PC-3 (cell line): ENCODE measurements around the gene MAP3K5. TPM values are rescaled to one million over a fixed set of nuclear protein-coding genes. Genes with fewer than 3 reads are reported as not detected.

Experiments
- ATAC-seq: fragments of 200-7000 bp; cut with Tn5 transposase; 2 replicates; pipeline ENCODE4 v1.9.1; 2020; ENCODE audit warnings: mild to moderate bottlenecking, moderate library complexity
- BruUV-seq: library from RNA; stranded (reverse); fragments of 400-500 nt; replicated peaks from 2 replicates; lab custom pipeline; 2021; lab: Mats Ljungman, UMichigan
- CTCF ChIA-PET: fragments of 300-600 bp; sonication (Branson Sonifier 250); formaldehyde crosslinking; loops from one replicate; lab custom pipeline; 2022; ENCODE audit warnings: antibody characterized with exemption; lab: Charles Lee
- POLR2A ChIA-PET: fragments of 300-600 bp; sonication (Branson Sonifier 250); formaldehyde crosslinking; loops from one replicate; lab custom pipeline; 2022; ENCODE audit warnings: antibody characterized with exemption; ENCODE audit not compliant: unreplicated experiment; lab: Charles Lee
- DNase-seq: peaks from one replicate; pipeline ENCODE4 v3.0.0-alpha.2; 2015
- H2AFZ ChIP-seq: fragments of 300-600 bp; sonication (generic); 2 replicates; pipeline ENCODE4 v1.6.0; 2016; ENCODE audit warnings: antibody characterized with exemption, low read length
- H3F3A ChIP-seq: fragments of 300-600 bp; sonication (generic); one replicate; pipeline ENCODE4 v1.6.0; 2017; ENCODE audit warnings: antibody characterized with exemption, low read length, control low read depth, mild to moderate bottlenecking; ENCODE audit not compliant: unreplicated experiment
- H3K27ac ChIP-seq: fragments of 300-600 bp; sonication (generic); 2 replicates; pipeline ENCODE4 v1.5.1; 2016; ENCODE audit warnings: mild to moderate bottlenecking, low read length
- H3K27me3 ChIP-seq: fragments of 300-600 bp; sonication (generic); 2 replicates; pipeline ENCODE4 v1.6.1; 2016; ENCODE audit warnings: low read length, mixed read lengths
- H3K36me3 ChIP-seq: fragments of 300-600 bp; sonication (generic); 2 replicates; pipeline ENCODE4 v1.6.1; 2016; ENCODE audit warnings: low read depth, mixed run types, low read length, mixed read lengths
- H3K4me1 ChIP-seq: fragments of 300-600 bp; sonication (generic); 2 replicates; pipeline ENCODE4 v1.5.1; 2016; ENCODE audit warnings: low read length; ENCODE audit not compliant: insufficient read depth
- H3K4me2 ChIP-seq: fragments of 300-600 bp; sonication (generic); 2 replicates; pipeline ENCODE4 v1.6.0; 2016; ENCODE audit warnings: low read length
- H3K4me3 ChIP-seq: fragments of 300-600 bp; sonication (generic); 2 replicates; pipeline ENCODE4 v1.5.1; 2016; ENCODE audit warnings: mild to moderate bottlenecking, low read length, mixed read lengths
- H3K79me2 ChIP-seq: fragments of 300-600 bp; sonication (generic); 2 replicates; pipeline ENCODE4 v1.6.1; 2017; ENCODE audit warnings: low read length, mixed read lengths
- H3K9ac ChIP-seq: fragments of 300-600 bp; sonication (generic); 2 replicates; pipeline ENCODE4 v1.6.0; 2016; ENCODE audit warnings: mild to moderate bottlenecking, low read length
- H3K9me2 ChIP-seq: fragments of 300-600 bp; sonication (generic); replicated peaks from 2 replicates; pipeline ENCODE4 v1.6.1; 2016; ENCODE audit warnings: mixed run types, low read length, mixed read lengths
- H3K9me3 ChIP-seq: fragments of 300-600 bp; sonication (generic); 2 replicates; pipeline ENCODE4 v1.6.1; 2016; ENCODE audit warnings: low read length, mixed read lengths
- H4K20me1 ChIP-seq: fragments of 300-600 bp; sonication (generic); 2 replicates; pipeline ENCODE4 v1.6.1; 2016; ENCODE audit warnings: low read length, mixed read lengths
- EZH2 ChIP-seq: fragments of 300-600 bp; sonication (generic); IDR thresholded peaks from one replicate; pipeline ENCODE4 v1.6.1; 2017; ENCODE audit warnings: antibody characterized with exemption, mild to moderate bottlenecking, low read length; ENCODE audit not compliant: unreplicated experiment
- EZH2phosphoT487 ChIP-seq: fragments of 300-600 bp; sonication (generic); IDR thresholded peaks from 2 replicates; pipeline ENCODE4 v1.6.1; 2018; ENCODE audit warnings: mild to moderate bottlenecking, antibody characterized with exemption, low read length, borderline replicate concordance
- intact Hi-C: fragments of 100-400 bp; cut with micrococcal nuclease; formaldehyde crosslinking; loops from 2 replicates; pipeline ENCODE4 v1.9.0; 2023
- total RNA-seq: library from RNA; depleted of rRNA; stranded (reverse); fragments of >200 nt; gene quantifications from 2 replicates; pipeline ENCODE4 v1.2.3, GENCODE V29; 2014
- TF ChIP-seq, protein P1 (sequence below): fragments of 300-600 bp; sonication (generic); conservative IDR thresholded peaks from 2 replicates; pipeline ENCODE4 v1.5.1; 2017; ENCODE audit warnings: antibody characterized with exemption, low read depth, mild to moderate bottlenecking, low read length

MAP3K5 gene
- total RNA-seq, 1 experiment from 2014 or later: 4.3 TPM

DNA sequence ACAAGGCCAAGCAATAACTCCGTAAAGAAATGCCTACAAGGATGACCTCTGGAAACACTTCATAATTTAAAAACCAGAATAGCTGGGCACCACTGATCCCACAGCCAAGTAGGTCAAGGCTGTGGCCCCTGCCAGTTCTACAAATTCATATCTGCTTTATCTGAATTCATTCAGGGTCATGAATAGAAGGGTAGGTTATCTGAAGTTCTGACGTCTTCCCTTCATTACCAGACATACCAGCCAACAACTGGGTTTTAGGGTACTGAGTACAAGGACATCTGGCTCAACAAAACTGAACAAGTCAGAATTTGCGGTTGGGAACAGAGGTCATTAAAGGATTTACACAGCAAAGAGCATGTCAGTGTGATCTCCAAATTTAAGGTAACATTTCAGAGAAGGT is 26.0 kb downstream of the MAP3K5 start:
- intact Hi-C loops: no loop called here
- Histone ChIP-seq H2AFZ (no peak overlapping the region), H3K4me1 (no peaks in the 10 kb centered on the region), H3K27ac (no peak overlapping the region), H3F3A (no peaks in the 10 kb centered on the region), H3K36me3 (no peaks in the 10 kb centered on the region), H3K4me2 (no peak overlapping the region), H3K4me3 (no peak overlapping the region), H3K9me2 (no peaks in the 10 kb centered on the region), H3K79me2 (no peaks in the 10 kb centered on the region), H3K9me3 (no peaks in the 10 kb centered on the region), H3K9ac (no peak overlapping the region), H4K20me1 (no peaks in the 10 kb centered on the region), H3K27me3 (no peaks in the 10 kb centered on the region)
- no peak for ATAC-seq
- CTCF ChIA-PET: no interaction called here
- TF ChIP-seq, protein P1, sequence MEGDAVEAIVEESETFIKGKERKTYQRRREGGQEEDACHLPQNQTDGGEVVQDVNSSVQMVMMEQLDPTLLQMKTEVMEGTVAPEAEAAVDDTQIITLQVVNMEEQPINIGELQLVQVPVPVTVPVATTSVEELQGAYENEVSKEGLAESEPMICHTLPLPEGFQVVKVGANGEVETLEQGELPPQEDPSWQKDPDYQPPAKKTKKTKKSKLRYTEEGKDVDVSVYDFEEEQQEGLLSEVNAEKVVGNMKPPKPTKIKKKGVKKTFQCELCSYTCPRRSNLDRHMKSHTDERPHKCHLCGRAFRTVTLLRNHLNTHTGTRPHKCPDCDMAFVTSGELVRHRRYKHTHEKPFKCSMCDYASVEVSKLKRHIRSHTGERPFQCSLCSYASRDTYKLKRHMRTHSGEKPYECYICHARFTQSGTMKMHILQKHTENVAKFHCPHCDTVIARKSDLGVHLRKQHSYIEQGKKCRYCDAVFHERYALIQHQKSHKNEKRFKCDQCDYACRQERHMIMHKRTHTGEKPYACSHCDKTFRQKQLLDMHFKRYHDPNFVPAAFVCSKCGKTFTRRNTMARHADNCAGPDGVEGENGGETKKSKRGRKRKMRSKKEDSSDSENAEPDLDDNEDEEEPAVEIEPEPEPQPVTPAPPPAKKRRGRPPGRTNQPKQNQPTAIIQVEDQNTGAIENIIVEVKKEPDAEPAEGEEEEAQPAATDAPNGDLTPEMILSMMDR: no peak
- TF ChIP-seq EZH2: no peak
- TF ChIP-seq EZH2phosphoT487: no peak
- DNase-seq: no peak
- POLR2A ChIA-PET: no interaction called here
- no TSS peak for BruUV-seq

DNA sequence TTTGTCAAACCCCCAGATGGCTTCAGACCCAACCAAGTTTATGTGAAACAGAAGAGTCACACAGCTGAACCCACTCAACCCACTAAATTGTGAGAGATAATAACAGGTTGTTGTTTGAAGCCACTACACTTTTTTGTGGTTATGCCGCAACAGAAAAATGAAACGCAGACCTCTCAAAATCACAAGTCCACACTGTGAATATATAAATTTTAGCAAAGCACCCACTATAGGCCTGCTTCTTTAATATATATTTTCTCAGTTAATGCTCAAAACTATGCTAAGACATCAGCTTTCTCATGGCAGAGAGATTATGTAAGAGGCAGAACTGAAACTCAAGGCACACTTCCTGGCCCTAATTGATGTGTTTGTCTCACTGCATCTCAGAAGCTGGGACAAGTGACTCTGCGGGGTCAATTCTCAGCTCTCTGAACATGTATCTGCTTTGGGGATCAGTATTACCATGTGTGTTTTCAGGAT is 27.7 kb downstream of the MAP3K5 start:
- ATAC-seq (no peak), DNase-seq (no peak)
- Histone ChIP-seq H3K4me3 (no peak overlapping the region), H3K4me1 (no peaks in the 10 kb centered on the region), H3K9me2 (no peaks in the 10 kb centered on the region), H3K27me3 (no peaks in the 10 kb centered on the region), H3K9me3 (no peaks in the 10 kb centered on the region), H3K27ac (no peak overlapping the region), H4K20me1 (no peaks in the 10 kb centered on the region), H3K4me2 (no peak overlapping the region), H3K36me3 (no peaks in the 10 kb centered on the region), H3F3A (no peaks in the 10 kb centered on the region), H3K9ac (no peak overlapping the region), H3K79me2 (no peaks in the 10 kb centered on the region), H2AFZ (no peak overlapping the region)
- POLR2A ChIA-PET: no interaction called here
- TF ChIP-seq, protein P1: no peak
- TF ChIP-seq EZH2 (no peak), EZH2phosphoT487 (no peak)
- BruUV-seq: no TSS peak
- CTCF ChIA-PET: no interaction called here
- intact Hi-C loops: no loop called here

DNA sequence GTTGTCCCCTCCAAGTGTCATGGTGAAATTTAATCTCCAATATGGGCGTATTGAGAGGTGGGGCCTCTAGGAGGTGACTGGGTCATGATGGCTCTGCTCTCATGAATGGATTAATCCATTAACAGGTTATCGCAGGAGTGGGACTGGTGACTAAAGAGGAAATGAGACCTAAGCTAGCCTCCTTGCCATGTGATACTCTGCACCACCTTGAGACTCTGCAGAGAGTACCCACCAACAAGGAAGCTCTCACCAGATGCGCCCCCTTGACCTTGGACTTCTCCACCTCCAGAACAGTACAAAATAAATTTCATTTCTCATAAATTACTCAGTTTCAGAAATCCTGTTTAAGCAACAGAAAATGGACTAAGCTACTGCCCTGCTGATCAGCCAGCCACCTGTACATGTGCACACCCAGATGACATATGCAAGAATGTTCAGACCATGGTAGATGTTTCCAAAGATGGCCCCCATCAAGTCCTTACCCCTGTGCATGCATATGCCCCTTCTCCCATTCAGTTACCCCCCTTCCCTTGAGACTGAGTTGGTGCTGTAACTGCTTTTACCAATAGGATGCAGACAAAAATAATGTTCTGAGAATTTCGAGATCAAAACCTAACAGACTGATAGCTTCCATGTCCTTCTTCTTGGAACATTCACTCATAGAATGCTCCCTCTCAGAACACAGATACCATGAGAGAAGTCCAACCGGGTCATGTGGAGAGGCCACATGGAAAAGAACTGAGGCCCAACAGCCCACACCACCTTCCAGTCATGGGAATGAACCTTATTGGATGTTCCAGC is 28.4 kb downstream of the MAP3K5 start:
- Histone ChIP-seq H4K20me1 (no peaks in the 10 kb centered on the region), H3K9me2 (no peaks in the 10 kb centered on the region), H3K4me3 (no peak overlapping the region), H3K4me1 (no peaks in the 10 kb centered on the region), H3K4me2 (no peak overlapping the region), H2AFZ (no peak overlapping the region), H3K27ac (no peak overlapping the region), H3K9me3 (no peaks in the 10 kb centered on the region), H3K9ac (no peak overlapping the region), H3K36me3 (no peaks in the 10 kb centered on the region), H3K27me3 (no peaks in the 10 kb centered on the region), H3F3A (no peaks in the 10 kb centered on the region), H3K79me2 (no peaks in the 10 kb centered on the region)
- intact Hi-C loops: no loop called here
- ChIA-PET POLR2A (no interaction called here), CTCF (no interaction called here)
- no peak for ATAC-seq
- no peak for DNase-seq
- BruUV-seq: no TSS peak
- TF ChIP-seq, protein P1: no peak
- TF ChIP-seq EZH2: no peak
- no peak for TF ChIP-seq EZH2phosphoT487
